HFFc6 (cell line): ENCODE results near the gene MYO3B. TPM values are rescaled to one million over a fixed set of nuclear protein-coding genes. Genes with fewer than 3 reads are reported as not detected.
A peak's percentile ranks its signal among the peaks of the same experiment; 100 is the strongest.

Experiments
- DNase-seq: peaks from one replicate; pipeline ENCODE4 v3.0.0-alpha.2; 2018
- H3K27ac Mint-ChIP-seq: 2 replicates; pipeline ENCODE4 v1.8.0; 2020; ENCODE audit warnings: mild to moderate bottlenecking, mixed read lengths
- H3K27me3 Mint-ChIP-seq: 2 replicates; pipeline ENCODE4 v1.8.0; 2021; ENCODE audit warnings: mild to moderate bottlenecking, moderate library complexity, mixed read lengths; ENCODE audit not compliant: insufficient read depth
- H3K36me3 Mint-ChIP-seq: 2 replicates; pipeline ENCODE4 v1.8.0; 2021; ENCODE audit warnings: low read depth, mixed read lengths
- H3K4me1 Mint-ChIP-seq: 2 replicates; pipeline ENCODE4 v1.8.0; 2020; ENCODE audit warnings: low read depth, mixed read lengths
- H3K4me3 Mint-ChIP-seq: 2 replicates; pipeline ENCODE4 v1.8.0; 2020; ENCODE audit warnings: mild to moderate bottlenecking, moderate library complexity, mixed read lengths
- H3K9me3 Mint-ChIP-seq: 2 replicates; pipeline ENCODE4 v1.8.0; 2020; ENCODE audit warnings: mild to moderate bottlenecking, mixed read lengths
- CTCF ChIP-seq: fragments of 200-600 bp; sonication (generic); IDR thresholded peaks from 2 replicates; pipeline ENCODE4 v1.5.0; 2021; ENCODE audit warnings: antibody characterized with exemption, mild to moderate bottlenecking
- total RNA-seq, 6 experiments: library from RNA; stranded (reverse); fragmentation: NEBNext Ultra II Directional; extraction: Animal tissue kit (Norgen Biotek cat#: 25700); gene quantifications; 2 replicates in 1 of 6; 3 replicates in 5 of 6; pipeline ENCODE4 v1.2.3, GENCODE V29; 2021

Gene MYO3B
- total RNA-seq, 6 experiments from 2014 or later, result not detected

GRCh38 chr2:170162271-170162632, 15.7 kb upstream of the MYO3B start:
- Mint-ChIP-seq H3K27me3 (no peaks in the 10 kb centered on the region), H3K4me1 (peaks cover 37% of the 10 kb centered on the region), H3K9me3 (no peaks in the 10 kb centered on the region), H3K36me3 (no peaks in the 10 kb centered on the region), H3K27ac (peak overlapping the region; percentile 71; the same call in 1 of the 2 replicates), H3K4me3 (0 out of 2 replicates have a peak overlapping the region, but pooled peaks have one; percentile 2)
- no peak for TF ChIP-seq CTCF
- DNase-seq, result peak; percentile 69

GRCh38 chr2:170163411-170164065, 14.4 kb upstream of the MYO3B start:
- no peak for TF ChIP-seq CTCF
- no peak overlapping the region for H3K4me3 Mint-ChIP-seq
- peaks cover 36% of the 10 kb centered on the region for H3K4me1 Mint-ChIP-seq
- H3K36me3 Mint-ChIP-seq, result no peaks in the 10 kb centered on the region
- no peak overlapping the region for H3K27ac Mint-ChIP-seq
- no peak for DNase-seq
- H3K9me3 Mint-ChIP-seq, result no peaks in the 10 kb centered on the region
- H3K27me3 Mint-ChIP-seq, result no peaks in the 10 kb centered on the region

GRCh38 chr2:170165129-170165528, 12.8 kb upstream of the MYO3B start:
- no peak for TF ChIP-seq CTCF
- DNase-seq, result no peak
- Mint-ChIP-seq H3K27me3 (no peaks in the 10 kb centered on the region), H3K4me1 (peaks cover 36% of the 10 kb centered on the region), H3K9me3 (no peaks in the 10 kb centered on the region), H3K4me3 (0 out of 2 replicates have a peak overlapping the region, but pooled peaks have one; percentile 25), H3K27ac (no peak overlapping the region; the same call in 1 of the 2 replicates), H3K36me3 (no peaks in the 10 kb centered on the region)

GRCh38 chr2:170166735-170167134, 11.2 kb upstream of the MYO3B start:
- no peaks in the 10 kb centered on the region; the same call in 1 of the 2 replicates for H3K27me3 Mint-ChIP-seq
- peaks cover 28% of the 10 kb centered on the region for H3K4me1 Mint-ChIP-seq
- no peak for DNase-seq
- no peak overlapping the region for H3K4me3 Mint-ChIP-seq
- no peaks in the 10 kb centered on the region for H3K9me3 Mint-ChIP-seq
- H3K36me3 Mint-ChIP-seq, result no peaks in the 10 kb centered on the region
- no peak for TF ChIP-seq CTCF
- no peak overlapping the region for H3K27ac Mint-ChIP-seq

GRCh38 chr2:170170281-170171040, 7.5 kb upstream of the MYO3B start:
- H3K4me1 Mint-ChIP-seq, result peaks cover 3% of the 10 kb centered on the region; the same call in 1 of the 2 replicates
- H3K36me3 Mint-ChIP-seq, result no peaks in the 10 kb centered on the region
- H3K27me3 Mint-ChIP-seq, result no peaks in the 10 kb centered on the region; the same call in 1 of the 2 replicates
- TF ChIP-seq CTCF, result no peak
- no peak for DNase-seq
- no peak overlapping the region for H3K27ac Mint-ChIP-seq
- no peak overlapping the region for H3K4me3 Mint-ChIP-seq
- no peaks in the 10 kb centered on the region; the same call in 1 of the 2 replicates for H3K9me3 Mint-ChIP-seq
